BJ (cell line): ENCODE results near the gene TMEM219. TPM values are rescaled to one million over a fixed set of nuclear protein-coding genes. Genes with fewer than 3 reads are reported as not detected.

Experiments
- CTCF ChIA-PET: fragments of 350-600 bp; formaldehyde crosslinking; extraction: SDS; loops from one replicate; lab custom pipeline; 2021; ENCODE audit warnings: antibody characterized with exemption, inconsistent platforms; lab: Yijun Ruan, JAX
- POLR2A ChIA-PET: fragments of 300-600 bp; sonication (Branson Sonifier 250); formaldehyde crosslinking; extraction: SDS; loops from one replicate; lab custom pipeline; 2021; ENCODE audit warnings: antibody characterized with exemption; lab: Charles Lee
- DNase-seq: peaks from one replicate; pipeline ENCODE4 v3.0.0-alpha.2; 2011; ENCODE audit warnings: low read depth
- H3K27me3 ChIP-seq: 2 replicates; pipeline ENCODE4 v1.6.0; 2011; ENCODE audit warnings: low read length; ENCODE audit not compliant: control insufficient read depth, insufficient read depth
- H3K36me3 ChIP-seq: 2 replicates; pipeline ENCODE4 v1.5.1; 2011; ENCODE audit warnings: low read length; ENCODE audit not compliant: control insufficient read depth, insufficient read depth
- H3K4me3 ChIP-seq: 2 replicates; pipeline ENCODE4 v1.5.1; 2011; ENCODE audit warnings: low read depth, mild to moderate bottlenecking, control low read depth, low read length
- polyA plus RNA-seq: library from polyadenylated mRNA; depleted of rRNA; stranded (reverse); fragments of >200 nt; gene quantifications from 2 replicates; pipeline ENCODE4 v1.2.3, GENCODE V29; 2011
- TF ChIP-seq, protein P1 (sequence below): IDR thresholded peaks from 2 replicates; pipeline ENCODE4 v1.5.1; 2011; ENCODE audit warnings: low read depth, mild to moderate bottlenecking, control low read depth, inconsistent platforms, low read length, moderate library complexity; ENCODE audit not compliant: insufficient read depth

Gene TMEM219
- polyA plus RNA-seq, 1 experiment = 146 TPM

DNA sequence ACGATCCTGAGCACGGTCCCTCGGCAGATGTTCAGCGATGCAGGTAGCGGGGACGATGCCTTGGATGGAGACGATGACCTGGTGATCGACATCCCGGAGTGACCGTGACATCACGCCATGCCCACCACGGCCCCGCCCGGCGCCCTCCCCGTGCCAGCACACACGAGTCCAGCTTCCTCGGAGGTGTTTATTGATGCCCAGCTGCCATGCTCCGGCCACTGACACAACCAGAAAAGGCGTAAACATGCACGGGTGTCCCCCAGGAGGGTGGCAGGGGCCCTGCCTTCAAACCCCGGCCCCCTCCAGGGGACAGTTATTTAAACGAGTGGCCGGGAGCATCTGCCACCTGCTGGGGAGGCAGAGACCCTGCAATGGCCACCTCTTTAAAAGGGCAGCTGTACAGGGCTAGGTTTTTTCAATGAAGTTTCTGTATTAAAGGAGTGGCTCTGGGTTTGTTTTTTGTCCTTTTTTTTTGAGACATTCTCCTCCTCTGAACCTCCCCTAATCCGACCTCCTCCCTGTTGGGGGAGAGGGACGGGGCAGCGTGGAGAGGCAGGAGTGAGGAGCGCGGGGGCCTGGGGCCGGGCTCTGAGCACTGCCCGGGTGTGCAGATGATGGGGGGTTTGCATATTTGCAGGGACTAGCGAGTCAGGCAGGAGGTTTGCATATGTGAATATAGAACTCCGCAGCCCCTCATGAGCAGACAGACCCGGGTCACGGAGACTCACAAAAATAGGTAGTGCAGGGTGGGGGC, 43.6 kb downstream of the TMEM219 start:
- Histone ChIP-seq H3K4me3 (no peak overlapping the region), H3K36me3 (peaks cover 12% of the 10 kb centered on the region), H3K27me3 (peaks cover 7% of the 10 kb centered on the region)
- no peak for DNase-seq
- ChIA-PET POLR2A (no interaction called here), CTCF (interaction anchor here (0.5 to 2.2 kb wide), 16 partner anchors 9 to 409 kb away, joined by 3 to 10 read pairs (median 4); partner anchors contain the start of genes ASPHD1 and INO80E)
- TF ChIP-seq, protein P1, sequence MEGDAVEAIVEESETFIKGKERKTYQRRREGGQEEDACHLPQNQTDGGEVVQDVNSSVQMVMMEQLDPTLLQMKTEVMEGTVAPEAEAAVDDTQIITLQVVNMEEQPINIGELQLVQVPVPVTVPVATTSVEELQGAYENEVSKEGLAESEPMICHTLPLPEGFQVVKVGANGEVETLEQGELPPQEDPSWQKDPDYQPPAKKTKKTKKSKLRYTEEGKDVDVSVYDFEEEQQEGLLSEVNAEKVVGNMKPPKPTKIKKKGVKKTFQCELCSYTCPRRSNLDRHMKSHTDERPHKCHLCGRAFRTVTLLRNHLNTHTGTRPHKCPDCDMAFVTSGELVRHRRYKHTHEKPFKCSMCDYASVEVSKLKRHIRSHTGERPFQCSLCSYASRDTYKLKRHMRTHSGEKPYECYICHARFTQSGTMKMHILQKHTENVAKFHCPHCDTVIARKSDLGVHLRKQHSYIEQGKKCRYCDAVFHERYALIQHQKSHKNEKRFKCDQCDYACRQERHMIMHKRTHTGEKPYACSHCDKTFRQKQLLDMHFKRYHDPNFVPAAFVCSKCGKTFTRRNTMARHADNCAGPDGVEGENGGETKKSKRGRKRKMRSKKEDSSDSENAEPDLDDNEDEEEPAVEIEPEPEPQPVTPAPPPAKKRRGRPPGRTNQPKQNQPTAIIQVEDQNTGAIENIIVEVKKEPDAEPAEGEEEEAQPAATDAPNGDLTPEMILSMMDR = peak; percentile 92

DNA sequence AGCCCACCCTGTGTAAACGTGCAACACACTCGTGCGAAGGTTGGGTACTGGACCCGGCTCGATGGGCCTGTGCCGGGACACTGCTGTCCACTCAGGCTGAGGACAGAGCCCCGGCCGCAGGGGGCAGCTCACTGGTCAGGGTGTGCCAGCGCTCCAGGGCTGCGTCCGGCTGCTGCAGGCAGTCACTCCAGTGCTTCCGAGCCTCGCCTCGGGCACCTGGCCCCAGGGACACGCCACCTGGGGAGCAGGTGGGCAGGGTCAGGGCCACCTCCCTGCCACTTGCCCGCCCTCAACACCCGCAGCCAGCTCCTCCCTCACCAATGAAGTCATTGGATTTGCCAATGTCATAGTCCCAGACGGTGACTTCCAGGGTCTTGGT, 44.2 kb downstream of the TMEM219 start:
- ChIA-PET CTCF (interaction anchor here (0.6 to 2.2 kb wide), 13 partner anchors 9 to 307 kb away, joined by 3 to 10 read pairs (median 4); partner anchors contain the start of genes ASPHD1 and INO80E), POLR2A (no interaction called here)
- DNase-seq = no peak
- TF ChIP-seq, protein P1 = no peak
- H3K27me3 ChIP-seq = peaks cover 9% of the 10 kb centered on the region
- H3K4me3 ChIP-seq = no peak overlapping the region
- peaks cover 9% of the 10 kb centered on the region for H3K36me3 ChIP-seq

DNA sequence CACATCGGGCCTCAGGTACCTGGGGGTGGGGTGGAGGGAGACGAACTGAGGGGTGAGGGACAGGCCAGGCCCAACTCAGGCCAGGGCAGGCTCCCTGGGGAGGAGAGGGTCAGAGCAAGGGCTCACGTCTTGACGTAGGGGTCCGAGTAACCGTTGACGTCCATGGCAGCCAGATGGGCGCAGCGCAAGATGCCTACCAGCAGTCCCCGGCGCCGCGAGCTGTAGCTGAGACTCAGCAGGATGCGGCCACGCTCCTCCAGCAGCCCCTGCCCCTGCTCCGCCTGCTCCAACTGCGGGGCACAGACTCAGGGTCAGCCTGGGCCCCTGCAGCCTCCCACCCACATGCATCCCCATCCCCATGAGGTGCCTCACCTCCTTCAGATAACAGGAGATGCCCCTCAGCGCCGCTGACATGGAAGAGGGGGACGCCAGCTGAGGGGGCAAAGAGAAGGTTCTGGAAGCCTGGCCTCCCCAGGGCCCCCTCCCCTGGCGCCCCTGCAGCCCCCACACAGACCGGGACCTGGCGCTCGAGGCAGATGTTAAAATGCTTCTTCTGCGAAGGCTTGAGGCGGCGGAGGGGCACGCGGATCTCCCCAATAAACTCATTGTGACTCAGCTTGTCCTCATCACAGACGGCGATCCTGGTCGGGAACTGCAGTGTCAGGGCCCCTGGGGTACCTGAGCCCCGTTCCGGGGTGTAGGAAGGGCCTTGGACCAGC, 44.9 kb downstream of the TMEM219 start:
- H3K27me3 ChIP-seq = peaks cover 11% of the 10 kb centered on the region
- ChIA-PET POLR2A (no interaction called here), CTCF (interaction anchor here (1.2 to 2.2 kb wide), 2 partner anchors 12 to 106 kb away, joined by 5 to 6 read pairs; partner anchors contain the start of gene ASPHD1)
- DNase-seq = no peak
- TF ChIP-seq, protein P1 = no peak
- H3K36me3 ChIP-seq = peaks cover 9% of the 10 kb centered on the region
- no peak overlapping the region for H3K4me3 ChIP-seq

DNA sequence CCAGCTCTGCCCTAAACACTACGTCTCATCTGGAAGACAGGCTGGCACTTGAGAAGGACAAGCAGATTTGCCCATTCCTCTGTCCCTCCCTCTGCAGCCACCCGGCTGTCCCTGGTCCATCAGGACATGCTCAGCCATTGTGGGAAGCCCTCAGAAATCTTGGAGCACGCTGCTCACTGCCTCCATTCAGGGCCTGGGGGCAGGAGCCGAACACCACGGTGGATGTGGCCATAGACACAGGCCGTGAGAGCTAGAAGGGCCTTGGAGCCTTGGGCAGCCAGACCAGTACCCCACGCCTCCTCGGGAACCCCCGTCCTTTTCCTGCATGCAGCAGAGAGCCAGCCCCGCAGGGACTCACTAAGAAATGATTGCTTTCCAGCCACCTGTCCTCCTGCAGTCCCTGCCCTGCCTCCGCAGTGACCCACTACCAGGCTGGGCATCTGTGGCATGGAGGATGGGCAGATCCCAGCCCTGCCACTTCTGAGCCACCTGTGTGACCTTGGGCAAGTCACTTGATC, 45.6 kb downstream of the TMEM219 start:
- TF ChIP-seq, protein P1 = no peak
- Histone ChIP-seq H3K36me3 (peaks cover 7% of the 10 kb centered on the region), H3K4me3 (no peak overlapping the region), H3K27me3 (peaks cover 11% of the 10 kb centered on the region)
- no peak for DNase-seq
- ChIA-PET CTCF (interaction anchor here (2.2 kb wide), 1 partner anchor 11 kb away, joined by 6 read pairs; no protein-coding TSS in a partner anchor), POLR2A (no interaction called here)
